HL-60 (cell line): ENCODE results near the gene RNF14.
"Not testable (repeated sequence)": the region's sequence is repeated elsewhere in the genome, so short reads cannot be mapped to it uniquely, and the experiment has no call there.

Experiments
- DNase-seq, 2 experiments: peaks; one replicate each; pipeline ENCODE4 v3.0.0-alpha.2; 2010 to 2020; ENCODE audit warnings: low read depth in 1 of 2, low spot score in 1 of 2
- H3K27ac ChIP-seq: fragments of 250-450 bp; sonication (Bioruptor Pico); replicated peaks from 2 replicates; pipeline ENCODE4 v1.5.1; 2020; ENCODE audit warnings: mild to moderate bottlenecking, moderate library complexity
- H3K27me3 ChIP-seq: fragments of 250-450 bp; sonication (Bioruptor Pico); 2 replicates; pipeline ENCODE4 v1.5.1; 2021; ENCODE audit warnings: mild to moderate bottlenecking, moderate library complexity; ENCODE audit not compliant: insufficient read depth, poor library complexity, severe bottlenecking
- H3K4me3 ChIP-seq: replicated peaks from 2 replicates; pipeline ENCODE4 v1.5.1; 2011; ENCODE audit warnings: mild to moderate bottlenecking, control low read depth, low read length; ENCODE audit not compliant: insufficient read depth
- GABPA ChIP-seq: IDR thresholded peaks from 2 replicates; pipeline ENCODE4 v1.6.1; 2012; ENCODE audit warnings: low read depth
- POLR2AphosphoS5 ChIP-seq: IDR thresholded peaks from 2 replicates; pipeline ENCODE4 v1.6.1; 2012; ENCODE audit warnings: low read depth
- REST ChIP-seq: IDR thresholded peaks from 2 replicates; pipeline ENCODE4 v1.6.1; 2012; ENCODE audit warnings: low read depth; ENCODE audit not compliant: insufficient replicate concordance
- SPI1 ChIP-seq: IDR thresholded peaks from 2 replicates; pipeline ENCODE4 v1.6.1; 2012; ENCODE audit warnings: low read depth, mild to moderate bottlenecking, borderline replicate concordance
- long read RNA-seq: library from polyadenylated mRNA; unstranded; transcript quantifications from one replicate; pipeline ENCODE4 v2.0.0, GENCODE V29; 2020
- TF ChIP-seq, protein P1 (sequence below): IDR thresholded peaks from one replicate; pipeline ENCODE4 v1.5.1; 2011; ENCODE audit warnings: low read length, control low read depth, inconsistent platforms; ENCODE audit not compliant: insufficient read depth

Gene RNF14, protein sequence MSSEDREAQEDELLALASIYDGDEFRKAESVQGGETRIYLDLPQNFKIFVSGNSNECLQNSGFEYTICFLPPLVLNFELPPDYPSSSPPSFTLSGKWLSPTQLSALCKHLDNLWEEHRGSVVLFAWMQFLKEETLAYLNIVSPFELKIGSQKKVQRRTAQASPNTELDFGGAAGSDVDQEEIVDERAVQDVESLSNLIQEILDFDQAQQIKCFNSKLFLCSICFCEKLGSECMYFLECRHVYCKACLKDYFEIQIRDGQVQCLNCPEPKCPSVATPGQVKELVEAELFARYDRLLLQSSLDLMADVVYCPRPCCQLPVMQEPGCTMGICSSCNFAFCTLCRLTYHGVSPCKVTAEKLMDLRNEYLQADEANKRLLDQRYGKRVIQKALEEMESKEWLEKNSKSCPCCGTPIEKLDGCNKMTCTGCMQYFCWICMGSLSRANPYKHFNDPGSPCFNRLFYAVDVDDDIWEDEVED
- long read RNA-seq, full-length matches to known transcripts: 81 of 184 reads
- long read RNA-seq, partial matches to known transcripts: 11 of 184 reads
- long read RNA-seq, other reads (novel, unspliced or antisense): 92 of 184 reads

DNA sequence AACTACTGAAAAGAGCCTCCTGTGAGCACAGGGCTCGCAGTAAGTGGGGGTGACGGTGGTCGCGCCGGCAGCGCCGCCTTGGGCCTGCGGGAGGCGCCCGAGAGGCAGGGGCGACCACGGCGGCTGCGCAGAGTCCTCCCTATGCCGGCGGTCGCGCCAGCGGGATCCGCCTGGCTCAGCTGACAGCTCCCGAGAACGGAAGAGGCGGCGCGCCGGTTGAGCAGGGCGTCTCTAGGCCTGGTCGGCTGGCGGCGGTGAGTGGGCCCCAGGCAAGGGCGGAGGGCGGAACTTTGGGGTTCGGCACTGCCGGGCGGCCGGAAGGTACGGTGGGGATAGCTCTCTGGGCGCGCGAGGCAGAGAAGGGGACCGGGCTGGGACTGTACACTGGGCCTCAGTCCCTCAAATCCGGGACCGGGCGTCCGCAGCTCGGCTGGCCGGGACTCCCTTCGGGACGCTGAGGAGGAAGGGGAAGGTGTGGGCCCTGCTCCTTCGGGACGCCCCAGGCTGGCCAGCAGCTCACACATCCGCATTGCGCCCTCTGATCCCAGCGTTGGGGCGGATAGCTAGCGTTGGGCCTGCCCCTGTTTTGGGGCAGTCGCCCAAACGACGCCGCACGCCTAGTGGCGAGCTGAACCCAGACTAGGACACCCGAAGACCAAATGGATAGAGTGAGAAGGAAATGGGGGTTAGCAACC lies at the start of gene RNF14:
RNF14 (plus strand) TSS at position 192 of the 695 bp plus-strand sequence. CDS start 4,484 bp downstream, outside the sequence.
- no peak for TF ChIP-seq SPI1
- TF ChIP-seq, protein P1, sequence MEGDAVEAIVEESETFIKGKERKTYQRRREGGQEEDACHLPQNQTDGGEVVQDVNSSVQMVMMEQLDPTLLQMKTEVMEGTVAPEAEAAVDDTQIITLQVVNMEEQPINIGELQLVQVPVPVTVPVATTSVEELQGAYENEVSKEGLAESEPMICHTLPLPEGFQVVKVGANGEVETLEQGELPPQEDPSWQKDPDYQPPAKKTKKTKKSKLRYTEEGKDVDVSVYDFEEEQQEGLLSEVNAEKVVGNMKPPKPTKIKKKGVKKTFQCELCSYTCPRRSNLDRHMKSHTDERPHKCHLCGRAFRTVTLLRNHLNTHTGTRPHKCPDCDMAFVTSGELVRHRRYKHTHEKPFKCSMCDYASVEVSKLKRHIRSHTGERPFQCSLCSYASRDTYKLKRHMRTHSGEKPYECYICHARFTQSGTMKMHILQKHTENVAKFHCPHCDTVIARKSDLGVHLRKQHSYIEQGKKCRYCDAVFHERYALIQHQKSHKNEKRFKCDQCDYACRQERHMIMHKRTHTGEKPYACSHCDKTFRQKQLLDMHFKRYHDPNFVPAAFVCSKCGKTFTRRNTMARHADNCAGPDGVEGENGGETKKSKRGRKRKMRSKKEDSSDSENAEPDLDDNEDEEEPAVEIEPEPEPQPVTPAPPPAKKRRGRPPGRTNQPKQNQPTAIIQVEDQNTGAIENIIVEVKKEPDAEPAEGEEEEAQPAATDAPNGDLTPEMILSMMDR: peak; percentile 89
- TF ChIP-seq GABPA: peak; percentile 84
- TF ChIP-seq POLR2AphosphoS5: peak; percentile 95
- TF ChIP-seq REST: peak; percentile 52
- peak within 1 kb of the TSS; percentile 54 for H3K4me3 ChIP-seq
- DNase-seq: peak; percentile 80 to 97
- H3K27ac ChIP-seq: peak within 1 kb of the TSS; percentile 93
- H3K27me3 ChIP-seq: no peaks in the 10 kb centered on the region

- no peak overlapping the region for H3K27ac ChIP-seq
- TF ChIP-seq REST (no peak), GABPA (no peak), POLR2AphosphoS5 (no peak), SPI1 (no peak)
- TF ChIP-seq, protein P1: no peak
- H3K27me3 ChIP-seq: no peaks in the 10 kb centered on the region
- DNase-seq: no peak
- no peak overlapping the region for H3K4me3 ChIP-seq
Observed at GRCh38 chr5:141919218-141920119, 49.4 kb upstream of the RNF14 start.

GRCh38 chr5:141920771-141921170 lies 48.1 kb upstream of the RNF14 start:
- DNase-seq: no peak
- Histone ChIP-seq H3K4me3 (no peak overlapping the region), H3K27ac (no peak overlapping the region), H3K27me3 (no peaks in the 10 kb centered on the region)
- TF ChIP-seq, protein P1: no peak
- TF ChIP-seq GABPA (no peak), POLR2AphosphoS5 (no peak), REST (no peak), SPI1 (no peak)

DNA sequence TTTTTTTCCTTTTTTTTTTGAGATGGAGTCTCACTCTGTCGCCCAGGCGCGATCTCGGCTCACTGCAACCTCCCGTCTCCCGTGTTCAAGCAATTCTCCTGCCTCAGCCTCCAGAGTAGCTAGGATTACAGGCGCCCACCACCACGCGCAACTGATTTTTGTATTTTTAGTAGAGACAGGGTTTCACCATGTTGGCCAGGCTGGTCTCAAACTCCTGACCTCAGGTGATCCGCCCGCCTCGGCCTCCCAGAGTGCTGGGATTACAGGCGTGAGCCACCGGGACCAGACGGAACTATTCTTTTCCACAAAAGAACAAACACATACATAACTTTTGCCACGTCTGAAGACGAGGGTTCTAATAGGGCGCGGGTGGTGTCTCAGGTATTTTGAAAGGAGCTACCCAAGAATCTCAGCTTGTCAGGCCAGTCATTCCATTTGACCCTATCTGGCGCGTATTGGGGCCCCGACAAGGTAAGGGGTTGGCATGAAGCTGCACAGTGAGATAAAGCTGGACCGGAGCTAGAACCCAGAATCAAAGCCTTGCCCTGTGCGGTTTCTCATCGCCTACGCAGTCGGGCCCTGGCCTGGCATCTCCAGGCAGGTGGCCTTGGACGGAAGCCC lies 46.0 kb upstream of the RNF14 start:
- H3K27me3 ChIP-seq, DNase-seq: not testable (repeated sequence)
- H3K27ac ChIP-seq: peak overlapping the region; percentile 91
- H3K4me3 ChIP-seq: peak overlapping the region; percentile 67
